ENCODE results near the gene FAM174B. TPM values are rescaled to one million over a fixed set of nuclear protein-coding genes. Genes with fewer than 3 reads are reported as not detected.

FAM174B gene
- total RNA-seq, 1 donor from 2014 or later: 4.9 TPM

- intact Hi-C loops (cut with DNase I): no loop called here
- Histone ChIP-seq H3K27me3 (no peaks in the 10 kb centered on the region), H3K9me3 (no peaks in the 10 kb centered on the region), H3K36me3 (no peaks in the 10 kb centered on the region), H3K4me3 (no peak overlapping the region), H3K4me1 (no peaks in the 10 kb centered on the region), H3K27ac (no peak overlapping the region)
- no peak for DNase-seq (ENCODE audit: extremely low spot score in 2 of 2)
- no peak for TF ChIP-seq POLR2AphosphoS5 (IDR thresholded peaks at IDR 0.05; ENCODE audit: insufficient read depth in 1 of 2, low read depth in 1 of 2)
- no peak for TF ChIP-seq POLR2A (IDR thresholded peaks at IDR 0.05)
- TF ChIP-seq CTCF (IDR thresholded peaks at IDR 0.05): no peak
These were observed 71.5 kb downstream of the FAM174B start for GRCh38 chr15:92584105-92584504.

GRCh38 chr15:92583096-92584034, 72.2 kb downstream of the FAM174B start:
- H3K9me3 ChIP-seq: no peaks in the 10 kb centered on the region
- DNase-seq (ENCODE audit: extremely low spot score in 2 of 2): no peak
- H3K27me3 ChIP-seq: no peaks in the 10 kb centered on the region
- intact Hi-C loops (cut with DNase I): no loop called here
- no peak for TF ChIP-seq CTCF (IDR thresholded peaks at IDR 0.05)
- no peak for TF ChIP-seq POLR2AphosphoS5 (IDR thresholded peaks at IDR 0.05; ENCODE audit: insufficient read depth in 1 of 2, low read depth in 1 of 2)
- no peak for TF ChIP-seq POLR2A (IDR thresholded peaks at IDR 0.05)
- no peaks in the 10 kb centered on the region for H3K36me3 ChIP-seq
- no peaks in the 10 kb centered on the region for H3K4me1 ChIP-seq
- no peak overlapping the region for H3K4me3 ChIP-seq
- no peak overlapping the region for H3K27ac ChIP-seq

- no peak for DNase-seq (ENCODE audit: extremely low spot score in 2 of 2)
- TF ChIP-seq CTCF (IDR thresholded peaks at IDR 0.05) (no peak), POLR2AphosphoS5 (IDR thresholded peaks at IDR 0.05; ENCODE audit: insufficient read depth in 1 of 2, low read depth in 1 of 2) (no peak), POLR2A (IDR thresholded peaks at IDR 0.05) (no peak)
- Histone ChIP-seq H3K4me3 (no peak overlapping the region), H3K27me3 (no peaks in the 10 kb centered on the region), H3K4me1 (no peaks in the 10 kb centered on the region), H3K27ac (no peak overlapping the region), H3K36me3 (no peaks in the 10 kb centered on the region), H3K9me3 (no peaks in the 10 kb centered on the region)
- intact Hi-C loops (cut with DNase I): no loop called here
These were observed 73.4 kb downstream of the FAM174B start for GRCh38 chr15:92582206-92582605.

GRCh38 chr15:92580933-92581445, 74.6 kb downstream of the FAM174B start:
- no peaks in the 10 kb centered on the region for H3K36me3 ChIP-seq
- no peaks in the 10 kb centered on the region for H3K4me1 ChIP-seq
- H3K9me3 ChIP-seq: no peaks in the 10 kb centered on the region
- no peak for DNase-seq (ENCODE audit: extremely low spot score in 2 of 2)
- no peak overlapping the region for H3K4me3 ChIP-seq
- H3K27ac ChIP-seq: no peak overlapping the region
- H3K27me3 ChIP-seq: no peaks in the 10 kb centered on the region
- TF ChIP-seq POLR2AphosphoS5 (IDR thresholded peaks at IDR 0.05; ENCODE audit: insufficient read depth in 1 of 2, low read depth in 1 of 2) (no peak), CTCF (IDR thresholded peaks at IDR 0.05) (no peak), POLR2A (IDR thresholded peaks at IDR 0.05) (no peak)
- intact Hi-C loops (cut with DNase I): no loop called here

GRCh38 chr15:92580521-92580920, 75.1 kb downstream of the FAM174B start:
- TF ChIP-seq CTCF (IDR thresholded peaks at IDR 0.05): no peak
- no peak for TF ChIP-seq POLR2A (IDR thresholded peaks at IDR 0.05)
- TF ChIP-seq POLR2AphosphoS5 (IDR thresholded peaks at IDR 0.05; ENCODE audit: insufficient read depth in 1 of 2, low read depth in 1 of 2): no peak

More at GRCh38 chr15:92580521-92580920, 75.1 kb downstream of the FAM174B start:
- no peaks in the 10 kb centered on the region for H3K4me1 ChIP-seq
- DNase-seq (ENCODE audit: extremely low spot score in 2 of 2): peak in 1 of 2 donors; percentile 90
- no peaks in the 10 kb centered on the region for H3K36me3 ChIP-seq
- no peak overlapping the region for H3K4me3 ChIP-seq
- no peaks in the 10 kb centered on the region for H3K27me3 ChIP-seq
- intact Hi-C loops (cut with DNase I): no loop called here
- no peak overlapping the region for H3K27ac ChIP-seq
- no peaks in the 10 kb centered on the region for H3K9me3 ChIP-seq
